Left ventricle myocardium superior (tissue), 1 donor: ENCODE results near the gene MAP2K2. TPM values are rescaled to one million over a fixed set of nuclear protein-coding genes. Genes with fewer than 3 reads are reported as not detected.

Source experiments
- ATAC-seq: fragments of 200-7000 bp; cut with Tn5 transposase; one replicate; pipeline ENCODE4 v1.9.1; 2020; ENCODE audit warnings: mild to moderate bottlenecking, moderate library complexity
- DNase-seq: peaks from one replicate; pipeline ENCODE4 v3.0.0-alpha.2; 2020
- intact Hi-C: fragments of 100-400 bp; cut with micrococcal nuclease; formaldehyde crosslinking; loops from one replicate; pipeline ENCODE4 v1.11.0; 2022
- total RNA-seq: library from RNA; stranded (reverse); fragmentation: NEBNext Ultra II Directional; extraction: Animal tissue kit (Norgen Biotek cat#: 25700); gene quantifications from one replicate; pipeline ENCODE4 v1.2.1, GENCODE V29; 2021
- donor health status: DM: no; HTN: yes; CAD: no; lungs with severe emphysema.

MAP2K2 gene
- total RNA-seq, 1 donor from 2014 or later, result 148 TPM

DNA sequence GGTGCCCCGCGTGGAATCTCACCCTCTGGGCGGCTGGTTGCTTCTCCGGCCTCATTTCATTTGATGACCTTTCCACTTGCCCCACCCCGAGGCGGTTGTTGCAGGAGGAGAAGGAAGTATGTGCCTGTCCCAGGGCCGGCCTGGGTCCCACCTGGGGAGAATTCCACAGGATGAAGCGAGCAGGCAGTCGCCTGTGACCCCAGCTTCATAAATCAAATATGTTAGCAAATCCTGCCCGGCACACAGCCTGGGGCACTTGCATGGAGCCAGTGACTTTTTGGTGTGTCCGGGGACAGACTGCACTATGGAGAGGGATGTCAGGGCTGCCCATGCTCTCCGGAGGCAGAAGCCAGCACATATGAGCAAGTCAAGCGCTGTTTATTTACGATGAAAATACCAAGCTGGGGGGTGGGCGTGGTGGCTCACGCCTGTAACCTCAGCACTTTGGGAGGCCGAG, 37.5 kb downstream of the MAP2K2 start:
- ATAC-seq, result no peak
- DNase-seq, result no peak
- intact Hi-C loops, result no loop called here

GRCh38 chr19:4084547-4084877, 39.4 kb downstream of the MAP2K2 start:
- intact Hi-C loops, result no loop called here
- DNase-seq (no peak), ATAC-seq (no peak)

DNA sequence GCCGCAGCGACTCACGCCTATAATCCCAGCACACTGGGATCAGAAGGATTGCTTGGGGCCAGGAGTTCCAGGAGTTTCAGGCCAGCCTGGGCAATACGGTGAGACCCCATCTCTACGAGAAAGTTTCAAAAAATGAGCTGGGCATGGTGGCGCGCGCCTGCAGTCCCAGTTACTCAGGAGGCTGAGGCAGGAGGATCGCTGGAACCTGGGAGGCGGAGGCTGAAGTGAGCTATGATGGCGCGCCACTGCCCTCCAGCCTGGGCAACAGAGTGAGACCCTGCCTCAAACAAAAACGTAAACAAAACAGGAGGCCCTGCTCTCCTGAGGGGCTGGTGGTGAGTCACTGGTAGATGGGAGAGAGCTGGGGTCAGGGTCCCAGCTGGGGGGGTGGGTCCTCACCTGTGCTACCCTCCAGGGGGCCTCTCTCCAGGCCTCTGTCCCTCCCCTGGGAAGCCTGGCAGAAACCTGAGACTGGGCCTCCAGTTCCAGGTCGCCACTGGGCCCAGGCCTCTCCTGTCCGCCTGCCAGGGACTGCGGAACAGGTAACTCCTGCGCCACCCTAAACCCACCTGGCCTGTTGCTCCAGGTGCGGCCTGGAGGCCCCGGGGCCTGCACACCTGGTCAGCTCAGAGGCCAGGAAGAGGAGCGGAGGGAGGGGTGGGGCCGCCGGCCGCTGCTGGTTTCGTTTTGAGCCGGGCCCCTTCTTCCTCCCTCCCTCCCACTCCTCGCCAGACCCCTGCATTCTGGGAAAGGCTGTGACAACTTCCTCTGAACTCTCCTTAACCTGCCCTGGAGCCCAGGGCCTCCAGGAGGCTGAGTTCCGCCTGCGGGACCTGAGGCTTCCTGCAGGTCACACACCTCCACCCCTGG, 40.0 kb downstream of the MAP2K2 start:
- intact Hi-C loops, result no loop called here
- DNase-seq (no peak), ATAC-seq (peak; percentile 13)

- no peak for ATAC-seq
- intact Hi-C loops, result no loop called here
- no peak for DNase-seq
Observed at GRCh38 chr19:4082172-4082571, 41.8 kb downstream of the MAP2K2 start.

GRCh38 chr19:4081441-4082129, 42.3 kb downstream of the MAP2K2 start:
- no peak for ATAC-seq
- intact Hi-C loops, result no loop called here
- DNase-seq, result no peak

DNA sequence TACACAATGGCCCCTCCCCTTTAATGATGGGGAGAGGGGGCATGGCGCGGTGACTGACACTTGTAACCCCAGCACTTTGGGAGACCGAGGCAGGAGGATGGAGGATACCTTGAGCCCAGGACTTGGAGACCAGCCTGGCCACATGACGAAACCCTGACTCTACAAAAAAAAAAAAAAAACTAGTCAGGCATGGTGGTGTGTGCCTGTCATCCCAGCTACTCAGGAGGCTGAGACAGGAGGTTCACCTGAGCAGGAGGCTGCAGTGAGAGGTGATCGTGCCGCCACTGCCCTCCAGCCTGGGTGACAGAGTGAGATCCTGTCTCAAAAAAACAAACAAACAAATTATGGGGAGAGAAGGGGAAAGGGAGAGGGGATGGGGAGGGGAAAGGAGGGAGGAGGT, 43.4 kb downstream of the MAP2K2 start:
- ATAC-seq, result no peak
- DNase-seq, result no peak
- intact Hi-C loops, result no loop called here

DNA sequence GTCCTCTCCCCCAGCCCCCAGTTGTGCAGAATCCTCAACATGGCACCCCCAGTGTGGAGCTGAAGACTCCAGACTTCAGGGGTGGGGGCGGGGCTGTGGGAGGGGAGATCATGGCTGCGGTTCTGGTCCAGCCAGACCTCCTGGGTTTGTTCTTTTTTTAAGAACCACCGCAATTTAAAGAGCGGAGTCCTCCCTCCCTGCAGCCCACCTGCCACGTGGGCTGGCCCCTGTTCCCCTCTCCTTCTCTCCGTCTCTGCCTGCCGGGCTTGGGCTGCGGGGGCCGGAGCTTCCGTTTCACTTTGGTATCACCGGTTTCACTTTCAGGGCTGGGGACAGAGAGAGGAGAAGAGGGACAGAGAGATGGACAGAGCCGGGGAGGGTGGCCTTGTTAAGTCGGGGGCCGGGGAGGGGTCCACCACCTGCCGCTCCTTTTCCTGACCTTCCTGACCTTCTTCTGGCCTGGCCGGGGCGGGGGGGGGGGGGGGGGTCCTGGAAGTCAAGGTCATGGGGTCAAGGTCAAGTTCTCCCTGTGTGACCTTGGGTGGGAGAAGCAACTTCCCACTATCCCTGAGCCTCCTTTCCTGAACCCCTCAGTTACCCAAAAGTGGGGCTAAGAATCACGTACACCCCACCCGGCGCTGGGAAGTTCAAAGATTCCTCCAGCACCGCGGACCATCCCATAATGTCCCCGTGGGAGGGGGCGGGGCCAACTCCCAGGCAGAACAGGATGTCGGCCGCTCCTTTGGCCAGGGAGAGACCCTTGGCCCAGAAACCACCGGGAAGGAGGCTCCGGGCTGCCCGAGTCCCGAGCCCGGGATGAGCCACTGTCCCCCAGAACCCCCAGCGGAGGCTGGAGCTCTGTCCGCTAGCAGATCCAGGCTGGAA, 45.9 kb downstream of the MAP2K2 start:
- peak; percentile 89 for DNase-seq
- ATAC-seq, result peak; percentile 84
- intact Hi-C loops, result no loop called here

GRCh38 chr19:4077007-4077374, 46.9 kb downstream of the MAP2K2 start:
- peak; percentile 52 for ATAC-seq
- intact Hi-C loops, result no loop called here
- DNase-seq, result no peak

DNA sequence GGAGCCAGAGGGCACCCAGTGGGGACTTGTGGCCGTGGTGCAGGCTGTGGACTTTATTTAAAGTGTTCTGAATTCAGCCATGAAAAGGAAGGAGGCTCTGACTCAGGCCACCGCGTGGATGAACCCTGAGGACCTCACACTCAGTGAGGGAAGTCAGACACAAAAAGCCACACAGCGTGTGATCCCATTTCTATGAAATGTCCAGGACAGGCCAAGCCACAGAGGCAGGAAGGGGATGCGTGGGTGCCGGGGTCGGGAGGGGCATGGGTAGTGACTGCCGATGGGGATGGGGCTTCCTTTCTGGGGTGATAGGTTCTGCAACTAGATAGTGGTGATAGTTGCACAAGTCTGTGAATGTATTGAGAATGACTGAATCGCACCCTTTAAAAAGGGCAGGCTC, 48.5 kb downstream of the MAP2K2 start:
- DNase-seq (no peak), ATAC-seq (no peak)
- intact Hi-C loops, result no loop called here

DNA sequence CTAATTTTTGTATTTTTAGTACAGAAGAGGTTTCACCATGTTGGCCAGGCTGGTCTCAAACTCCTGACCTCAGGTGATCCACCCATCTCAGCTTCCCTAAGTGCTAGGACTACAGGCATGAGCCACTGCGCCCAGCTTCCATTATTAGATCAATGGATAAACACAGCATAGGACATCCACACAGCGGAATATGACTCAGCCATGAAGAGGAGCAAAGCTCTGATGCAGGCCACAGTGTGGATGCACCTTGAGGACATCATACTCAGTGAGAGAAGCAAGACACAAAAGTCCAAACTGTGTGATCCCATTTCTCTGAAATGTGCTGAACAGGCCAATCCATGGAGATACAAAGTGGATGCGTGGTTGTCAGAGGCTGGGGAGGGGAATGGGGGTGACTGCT, 52.3 kb downstream of the MAP2K2 start:
- no peak for DNase-seq
- intact Hi-C loops, result no loop called here
- no peak for ATAC-seq

DNA sequence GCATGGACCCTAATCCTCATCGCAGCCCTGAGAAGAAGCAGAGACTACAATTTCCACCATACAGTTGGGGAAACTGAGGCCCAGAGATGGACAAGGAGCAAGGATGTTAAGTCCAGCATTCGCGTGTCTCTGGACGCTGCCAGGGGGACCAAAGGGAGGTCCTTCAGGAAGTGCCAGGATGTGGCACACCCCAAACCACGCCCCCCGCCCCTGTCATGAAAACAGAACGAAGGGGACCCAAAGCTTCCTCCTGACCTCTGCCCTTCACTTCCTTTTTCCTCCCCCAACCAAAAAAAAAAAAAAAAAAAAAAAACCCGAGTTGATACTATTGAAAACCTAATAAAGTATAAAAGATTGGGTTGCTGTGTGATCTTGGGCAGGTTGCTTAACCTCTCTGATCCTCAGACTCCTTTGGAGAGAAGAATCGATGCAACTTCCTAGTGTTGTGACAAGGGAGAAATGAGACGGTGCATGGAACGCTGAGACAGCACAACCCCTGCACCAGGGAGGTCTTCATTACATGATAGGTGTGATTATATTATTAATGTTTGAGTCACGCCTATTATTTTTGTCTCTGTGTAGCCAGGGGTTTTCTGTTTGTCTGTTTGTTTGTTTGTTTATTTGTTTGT, 54.5 kb downstream of the MAP2K2 start:
- ATAC-seq, result no peak
- peak; percentile 74 for DNase-seq
- intact Hi-C loops, result no loop called here

DNA sequence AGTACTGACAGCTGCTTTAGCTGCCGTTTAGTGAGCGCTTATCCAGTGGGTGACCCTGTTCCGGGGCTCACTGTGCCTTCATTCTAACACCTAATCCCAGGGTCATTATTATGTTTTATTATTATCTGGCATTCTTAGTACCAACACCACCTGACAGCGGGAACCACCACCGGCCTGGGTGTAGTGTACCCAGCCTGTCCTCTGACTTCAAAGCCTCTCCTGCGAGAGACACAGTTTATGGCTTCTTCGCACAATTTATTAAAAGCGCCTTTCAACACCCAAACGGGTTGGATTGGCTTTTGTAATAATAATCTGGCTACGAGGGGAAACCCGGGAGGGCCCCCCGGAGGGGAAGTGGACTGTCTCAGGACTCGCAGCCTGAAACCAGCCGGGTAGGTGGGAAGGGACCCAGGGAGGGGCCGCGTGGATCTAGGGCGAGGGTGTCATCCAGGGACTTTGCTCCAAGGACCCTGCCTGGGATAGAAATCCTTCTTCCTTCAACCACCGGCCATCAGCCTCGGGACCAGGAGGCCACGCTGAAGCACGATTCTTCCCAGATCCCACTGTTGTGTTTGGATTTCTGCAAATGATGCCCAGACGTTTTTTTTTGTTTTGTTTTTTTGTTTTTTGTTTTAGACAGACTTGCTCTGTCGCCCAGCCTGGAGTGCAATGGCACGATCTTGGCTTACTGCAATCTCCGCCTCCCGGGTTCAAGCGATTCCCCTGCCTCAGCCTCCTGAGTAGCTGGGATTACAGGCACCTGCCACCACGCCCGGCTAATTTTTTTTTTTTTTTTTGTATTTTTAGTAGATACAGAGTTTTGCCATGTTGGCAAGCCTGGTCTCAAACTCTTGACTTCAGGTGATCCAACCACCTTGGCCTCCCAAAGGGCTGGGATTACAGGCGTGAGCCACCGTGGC, 55.6 kb downstream of the MAP2K2 start:
- DNase-seq, result peak; percentile 46
- intact Hi-C loops, result no loop called here

DNA sequence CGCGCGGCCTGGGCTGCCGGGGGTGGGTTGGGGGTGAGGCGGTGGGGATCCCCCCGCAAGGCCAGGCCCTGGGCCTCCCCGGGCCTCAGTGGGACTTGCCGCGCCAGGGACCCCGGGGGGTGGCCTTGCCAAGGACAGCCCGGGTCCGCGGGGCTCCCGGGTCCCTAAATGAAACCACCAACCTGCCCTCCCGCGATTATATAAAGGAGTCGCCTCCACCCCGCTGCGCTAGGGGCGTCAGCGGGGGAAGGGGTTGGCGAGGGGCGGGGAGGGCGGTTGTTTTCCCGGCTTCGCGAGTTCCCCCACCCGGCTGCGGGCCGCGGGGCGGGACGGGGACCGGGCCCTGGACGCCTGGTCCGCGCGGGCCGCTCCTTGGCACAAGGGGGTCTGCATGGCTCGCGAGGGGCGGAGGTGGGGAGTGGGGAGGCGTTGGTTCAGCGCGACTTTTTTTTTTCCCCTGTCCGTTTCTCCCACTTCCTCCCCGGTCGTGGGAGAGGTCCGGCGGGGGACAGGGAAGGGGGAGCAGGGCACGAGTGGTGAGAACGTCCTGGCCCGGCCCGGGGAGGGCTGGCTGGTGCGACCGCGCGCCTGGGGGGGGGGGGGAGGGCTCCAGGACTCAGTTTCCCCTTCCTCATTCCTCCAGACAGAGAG, 56.4 kb downstream of the MAP2K2 start:
- ATAC-seq, result peak; percentile 3
- intact Hi-C loops, result no loop called here
- DNase-seq, result peak; percentile 66

More for the DNA sequence above, 55.6 kb downstream of the MAP2K2 start:
- ATAC-seq, result no peak

DNA sequence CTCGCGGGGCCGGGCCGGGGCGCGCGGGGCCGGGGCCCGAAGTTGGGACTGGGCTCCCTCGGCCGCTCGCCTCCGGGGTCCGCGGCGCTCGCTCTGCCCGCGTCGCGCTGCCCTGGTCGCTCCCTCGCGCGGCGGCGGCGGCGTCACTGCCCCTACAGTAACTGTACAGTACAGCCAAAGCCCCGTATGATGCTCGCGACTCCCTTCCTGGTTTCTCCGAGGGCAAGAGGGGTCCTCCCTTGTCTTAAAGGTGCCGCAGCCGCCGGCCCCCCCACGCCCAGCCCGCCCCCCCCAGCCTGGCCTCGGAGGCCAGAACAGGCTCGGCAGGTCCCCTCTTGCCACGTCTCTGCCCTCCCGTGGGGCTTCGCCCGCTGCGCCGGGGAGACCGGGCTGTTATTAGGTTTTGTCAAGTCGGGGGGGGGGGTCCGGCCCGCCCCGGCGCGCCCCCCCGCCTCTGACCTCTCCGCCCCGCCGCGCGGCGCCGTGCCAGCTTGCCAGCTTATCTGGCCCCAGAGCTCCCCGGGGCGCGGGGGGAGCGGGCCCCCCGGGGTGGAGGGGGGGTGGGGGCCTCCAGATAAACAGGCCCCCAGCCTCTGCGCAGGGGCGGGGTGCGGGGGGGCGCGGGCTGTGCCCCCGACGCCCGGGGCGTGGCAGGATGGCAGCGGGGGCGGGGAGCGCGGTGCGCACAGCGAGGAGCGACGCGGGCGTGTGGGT, 57.1 kb downstream of the MAP2K2 start, which contains the start of gene ZBTB7A:
ZBTB7A (minus strand) TSS at position 218 of the 714 bp plus-strand sequence. CDS start 11,667 bp downstream, outside the sequence.
- peak; percentile 49 for ATAC-seq
- intact Hi-C loops, result no loop called here
- peak; percentile 91 for DNase-seq

DNA sequence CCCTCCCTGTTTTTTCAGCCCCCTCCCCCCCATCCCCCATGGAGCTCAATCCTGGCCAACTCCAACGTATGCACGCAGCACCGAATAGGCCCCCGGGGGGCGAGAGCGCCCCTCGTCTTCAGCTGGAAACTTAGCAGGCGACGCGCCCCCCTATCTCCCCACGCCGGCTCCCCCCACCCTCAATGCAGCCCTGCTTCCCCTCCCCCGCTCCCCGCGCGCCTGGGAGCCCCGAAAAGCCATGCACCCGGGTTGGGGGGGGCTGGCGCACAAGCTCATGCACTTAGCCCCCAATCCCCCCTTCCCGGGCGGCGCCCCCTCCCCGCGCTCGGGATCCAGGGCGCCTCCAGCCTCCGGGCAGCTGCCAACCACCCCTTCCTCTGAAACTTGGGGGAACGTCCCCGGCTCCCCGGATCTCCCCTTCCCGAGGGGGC, 57.7 kb downstream of the MAP2K2 start:
- no peak for ATAC-seq
- peak; percentile 75 for DNase-seq
- intact Hi-C loops, result no loop called here

GRCh38 chr19:4065430-4066175, 58.3 kb downstream of the MAP2K2 start:
- DNase-seq (peak; percentile 98), ATAC-seq (peak; percentile 78)
- intact Hi-C loops, result no loop called here
